H1 (cell line): Measurements from ENCODE around the gene CPT1A. TPM values are rescaled to one million over a fixed set of nuclear protein-coding genes. Genes with fewer than 3 reads are reported as not detected.
"Not testable (repeated sequence)": the region's sequence is repeated elsewhere in the genome, so short reads cannot be mapped to it uniquely, and the experiment has no call there.

Experiments used
- CTCF ChIA-PET: fragments of 300-600 bp; sonication (Branson Sonifier 250); formaldehyde crosslinking; loops from one replicate; lab custom pipeline; 2021; ENCODE audit not compliant: partially characterized antibody; lab: Charles Lee
- POLR2A ChIA-PET: fragments of 300-600 bp; sonication (Branson Sonifier 250); formaldehyde crosslinking; loops from one replicate; lab custom pipeline; 2021; ENCODE audit warnings: inconsistent platforms; ENCODE audit not compliant: partially characterized antibody; lab: Charles Lee
- DNase-seq, 2 experiments: peaks; one replicate each; pipeline versions ENCODE4 v3.0.0 to v3.0.0-alpha.2; 2010 to 2022; ENCODE audit warnings: low spot score in 2 of 2, low read depth in 1 of 2, mixed read lengths in 1 of 2
- FAIRE-seq: peaks from 2 replicates; lab custom pipeline; 2011; peaks lifted over from hg19 to GRCh38; lab: Jason Lieb, UNC
- H2AFZ ChIP-seq: 2 replicates; pipeline ENCODE4 v1.8.1; 2012; ENCODE audit warnings: low read length, inconsistent platforms
- H2AK5ac ChIP-seq: 2 replicates; pipeline ENCODE4 v1.6.1; 2013; ENCODE audit warnings: low read depth, low read length
- H2BK120ac ChIP-seq: replicated peaks from 2 replicates; pipeline ENCODE3; 2013; ENCODE audit warnings: low read depth, low read length, inconsistent platforms
- H2BK12ac ChIP-seq: 2 replicates; pipeline ENCODE4 v1.6.1; 2013; ENCODE audit warnings: low read depth, low read length
- H2BK15ac ChIP-seq: 2 replicates; pipeline ENCODE4 v1.6.1; 2013; ENCODE audit warnings: low read length
- H2BK20ac ChIP-seq: 2 replicates; pipeline ENCODE4 v1.6.1; 2013; ENCODE audit warnings: low read length
- H2BK5ac ChIP-seq: 2 replicates; pipeline ENCODE4 v1.6.1; 2013; ENCODE audit warnings: low read depth, low read length
- H3K14ac ChIP-seq: 2 replicates; pipeline ENCODE4 v1.6.1; 2013; ENCODE audit warnings: inconsistent platforms; ENCODE audit not compliant: insufficient read length
- H3K18ac ChIP-seq: 2 replicates; pipeline ENCODE4 v1.6.1; 2013; ENCODE audit warnings: low read length; ENCODE audit errors: extremely low read depth
- H3K23ac ChIP-seq: 2 replicates; pipeline ENCODE4 v1.6.1; 2013; ENCODE audit warnings: inconsistent platforms; ENCODE audit not compliant: insufficient read length
- H3K23me2 ChIP-seq: 2 replicates; pipeline ENCODE4 v1.6.1; 2013; ENCODE audit warnings: low read depth, low read length
- H3K27ac ChIP-seq: 2 replicates; pipeline ENCODE4 v1.6.1; 2011; ENCODE audit warnings: low read depth, low read length, inconsistent platforms
- H3K27me3 ChIP-seq, 4 experiments: replicated peaks in 1 of 4; 1 replicate in 1 of 4; 2 replicates in 3 of 4; pipeline versions ENCODE4 v1.6.1 to v1.8.1; 2011 to 2013; ENCODE audit warnings: low read length in 3 of 4, mild to moderate bottlenecking in 3 of 4, inconsistent platforms in 2 of 4, mixed read lengths in 2 of 4, moderate library complexity in 1 of 4; ENCODE audit not compliant: control insufficient read depth in 3 of 4, insufficient read depth in 3 of 4; ENCODE audit errors: extremely low read depth in 1 of 4
- H3K36me3 ChIP-seq, 4 experiments: 2 replicates each; pipeline versions ENCODE4 v1.6.1 to v1.8.1; 2011 to 2013; ENCODE audit warnings: mild to moderate bottlenecking in 4 of 4, low read length in 3 of 4, moderate library complexity in 2 of 4, control low read depth in 1 of 4, inconsistent platforms in 1 of 4; ENCODE audit not compliant: insufficient read depth in 4 of 4, control insufficient read depth in 2 of 4
- H3K4ac ChIP-seq: replicated peaks from 2 replicates; pipeline ENCODE3; 2013; ENCODE audit warnings: low read length, low read depth, mixed read lengths, inconsistent platforms; ENCODE audit not compliant: insufficient read length
- H3K4me1 ChIP-seq, 4 experiments: replicated peaks in 1 of 4; 1 replicate in 1 of 4; 2 replicates in 3 of 4; pipeline versions ENCODE4 v1.6.1 to v1.8.1; 2011 to 2013; ENCODE audit warnings: low read length in 3 of 4, inconsistent platforms in 2 of 4, mixed read lengths in 1 of 4; ENCODE audit not compliant: insufficient read depth in 4 of 4, control insufficient read depth in 3 of 4
- H3K4me2 ChIP-seq, 2 experiments: 2 replicates each; pipeline versions ENCODE4 v1.6.1 to v1.8.1; 2011 to 2013; ENCODE audit warnings: low read depth in 2 of 2, low read length in 2 of 2, control low read depth in 1 of 2, inconsistent platforms in 1 of 2, mild to moderate bottlenecking in 1 of 2; ENCODE audit not compliant: insufficient read depth in 1 of 2
- H3K4me3 ChIP-seq, 4 experiments: fragments of 200-600, 300-600 bp in 1 of 4; sonication (generic), shearing (Covaris generic), sonication (Bioruptor Twin) in 1 of 4; 2 replicates each; pipeline versions ENCODE4 v1.5.1 to v1.8.1; 2011 to 2016; ENCODE audit warnings: low read length in 4 of 4, low read depth in 3 of 4, control low read depth in 2 of 4, inconsistent platforms in 2 of 4, mild to moderate bottlenecking in 2 of 4, mixed read lengths in 1 of 4, moderate library complexity in 1 of 4; ENCODE audit not compliant: insufficient read depth in 2 of 4; ENCODE audit errors: extremely low read depth in 1 of 4
- H3K56ac ChIP-seq: replicated peaks from 2 replicates; pipeline ENCODE3; 2013; ENCODE audit warnings: low read depth, mild to moderate bottlenecking, mixed read lengths, low read length, inconsistent platforms; ENCODE audit not compliant: insufficient read length
- H3K79me1 ChIP-seq: 2 replicates; pipeline ENCODE4 v1.6.1; 2013; ENCODE audit warnings: low read depth, low read length, control low read depth
- H3K79me2 ChIP-seq, 2 experiments: 2 replicates each; pipeline versions ENCODE4 v1.6.1 to v1.8.1; 2012 to 2013; ENCODE audit warnings: low read length in 2 of 2, mild to moderate bottlenecking in 2 of 2, inconsistent platforms in 1 of 2; ENCODE audit not compliant: insufficient read depth in 2 of 2, control insufficient read depth in 1 of 2
- H3K9ac ChIP-seq, 4 experiments: replicated peaks in 1 of 4; 1 replicate in 1 of 4; 2 replicates in 3 of 4; pipeline versions ENCODE4 v1.6.1 to v1.8.1; 2011 to 2013; ENCODE audit warnings: low read depth in 3 of 4, low read length in 3 of 4, control low read depth in 2 of 4, mild to moderate bottlenecking in 2 of 4, moderate library complexity in 2 of 4, inconsistent platforms in 1 of 4; ENCODE audit errors: extremely low read depth in 1 of 4
- H3K9me3 ChIP-seq, 2 experiments: 2 replicates each; pipeline versions ENCODE4 v1.6.1 to v1.8.1; 2012 to 2013; ENCODE audit warnings: mild to moderate bottlenecking in 2 of 2, moderate library complexity in 2 of 2, control low read depth in 1 of 2, inconsistent platforms in 1 of 2, low read depth in 1 of 2, low read length in 1 of 2, mixed read lengths in 1 of 2; ENCODE audit not compliant: insufficient read depth in 2 of 2
- H4K20me1 ChIP-seq, 2 experiments: replicated peaks in 1 of 2; 2 replicates each; pipeline versions ENCODE3 to v1.8.1; 2011 to 2013; ENCODE audit warnings: inconsistent platforms in 2 of 2, low read length in 2 of 2, mild to moderate bottlenecking in 1 of 2; ENCODE audit not compliant: insufficient read depth in 2 of 2, control insufficient read depth in 1 of 2
- H4K5ac ChIP-seq: 2 replicates; pipeline ENCODE4 v1.6.1; 2013; ENCODE audit warnings: low read length, low read depth, mixed read lengths, inconsistent platforms; ENCODE audit not compliant: insufficient read length
- H4K8ac ChIP-seq: 2 replicates; pipeline ENCODE4 v1.8.0; 2013; ENCODE audit warnings: mild to moderate bottlenecking, moderate library complexity, low read length, inconsistent platforms; ENCODE audit not compliant: insufficient read depth; ENCODE audit errors: extremely low read depth
- H4K91ac ChIP-seq: replicated peaks from 2 replicates; pipeline ENCODE3; 2013; ENCODE audit warnings: low read length, mixed read lengths, inconsistent platforms; ENCODE audit not compliant: insufficient read length
- WGBS, 2 experiments: shearing (Covaris generic) in 1 of 2; methylation state at CpG; one replicate each; pipeline versions ENCODE4 v1.1.6 to v1.1.7; 2013 to 2015; ENCODE audit warnings: low lambda C conversion rate in 2 of 2, mixed read lengths in 2 of 2, inconsistent platforms in 1 of 2, low coverage in 1 of 2, missing lambda C conversion rate in 1 of 2; ENCODE audit not compliant: insufficient replicate concordance in 2 of 2, insufficient coverage in 1 of 2, insufficient read length in 1 of 2; ENCODE audit errors: extremely low coverage in 1 of 2, missing lambda C conversion rate in 1 of 2; 5-methylcytosine and 5-hydroxymethylcytosine counted together
- polyA plus RNA-seq, 7 experiments: library from polyadenylated mRNA; depleted of rRNA in 3 of 7; stranded (reverse) in 5 of 7; unstranded in 2 of 7; fragments of >200 nt in 5 of 7; fragments of 200-250 nt in 2 of 7; gene quantifications; 1 replicate in 5 of 7; 2 replicates in 1 of 7; 4 replicates in 1 of 7; pipeline versions ENCODE4 v1.2.1 to v1.2.3, GENCODE V29; 2011 to 2013; ENCODE audit warnings: missing spikeins in 2 of 7, mixed read lengths in 2 of 7
- total RNA-seq: library from RNA; stranded (reverse); fragmentation: NEBNext Ultra II Directional; extraction: Animal tissue kit (Norgen Biotek cat#: 25700); gene quantifications from 2 replicates; pipeline ENCODE4 v1.2.1, GENCODE V29; 2021

Gene CPT1A
- total and polyA plus RNA-seq, 2 of the 8 experiments (the other 6 are each of a cell fraction or from before 2014, with no cell fraction given), result 2.9 to 12.2 TPM

DNA sequence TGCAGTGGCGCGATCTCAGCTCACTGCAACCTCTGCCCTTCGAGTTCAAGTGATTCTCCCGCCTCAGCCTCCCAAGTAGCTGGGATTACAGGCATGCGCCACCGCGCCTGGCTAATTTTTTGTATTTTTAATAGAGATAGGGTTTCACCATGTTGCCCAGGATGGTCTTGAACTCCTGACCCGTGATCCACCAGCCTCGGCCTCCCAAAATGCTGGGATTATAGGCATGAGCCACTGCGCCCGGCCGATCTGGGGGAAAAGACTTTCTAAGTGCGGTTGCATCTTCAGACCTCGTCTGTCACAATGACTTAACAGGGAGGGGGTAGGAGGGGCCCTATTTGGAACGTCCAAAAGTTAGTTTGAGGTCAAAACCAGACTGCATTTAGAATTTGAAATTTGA, 43.1 kb upstream of the CPT1A start:
- H3K79me2 ChIP-seq, H2AK5ac ChIP-seq, H3K27ac ChIP-seq, H3K4me1 ChIP-seq, H3K23ac ChIP-seq, H4K5ac ChIP-seq, FAIRE-seq, H2BK120ac ChIP-seq, H2BK12ac ChIP-seq, H3K27me3 ChIP-seq, H3K4me2 ChIP-seq, H3K4ac ChIP-seq, H3K14ac ChIP-seq, H4K8ac ChIP-seq, H2AFZ ChIP-seq, H3K36me3 ChIP-seq, H3K4me3 ChIP-seq, POLR2A ChIA-PET, H4K91ac ChIP-seq, H4K20me1 ChIP-seq, H3K23me2 ChIP-seq, H3K56ac ChIP-seq, H2BK20ac ChIP-seq, H3K9me3 ChIP-seq, H2BK5ac ChIP-seq, DNase-seq, CTCF ChIA-PET, H2BK15ac ChIP-seq, H3K79me1 ChIP-seq, H3K18ac ChIP-seq, H3K9ac ChIP-seq: not testable (repeated sequence)
- WGBS, 2 experiments, result 91% methylated on average over 15 of the region's 15 CpGs; no CpG with 5 or more reads in 1 of the 2 experiments
